A549 (cell line): Measurements from ENCODE around the gene SSMEM1. TPM values are rescaled to one million over a fixed set of nuclear protein-coding genes. Genes with fewer than 3 reads are reported as not detected.

ENCODE experiments used
- RAD21 ChIP-seq, 2 experiments: fragments of >200 bp in 1 of 2; sonication (Bioruptor Twin) in 1 of 2; formaldehyde crosslinking in 1 of 2; IDR thresholded peaks in 1 of 2; conservative IDR thresholded peaks in 1 of 2; 2 replicates in 1 of 2; 3 replicates in 1 of 2; pipeline ENCODE4 v1.6.1; 2012 to 2018; ENCODE audit warnings: inconsistent platforms in 1 of 2
- polyA plus RNA-seq, 4 experiments: library from polyadenylated mRNA; depleted of rRNA in 3 of 4; stranded (reverse); fragments of >200 nt; fragmentation: RNase III in 1 of 4; extraction: RNeasy Plus Mini Kit Qiagen cat#74134 plus additional on column Dnase treatment in 1 of 4; gene quantifications; 2 replicates in 3 of 4; 3 replicates in 1 of 4; pipeline ENCODE4 v1.2.3, GENCODE V29; 2011 to 2017

The SSMEM1 gene
- polyA plus RNA-seq, 2 of the 4 experiments (the other 2 are of a cell fraction) = not detected

GRCh38 chr7:130263130-130263529, 55.5 kb downstream of the SSMEM1 start (continued):
- TF ChIP-seq RAD21 (conservative IDR thresholded peaks at IDR 0.05 in 1 of 2, IDR thresholded peaks at IDR 0.05 in 1 of 2) = no peak
- TF ChIP-seq, all 56 proteins: peak for 0

Other genes starting within 250 kb of the SSMEM1 start
- gene ZC3HC1, start 156.5 kb upstream of the SSMEM1 start, polyA plus RNA-seq (2011; rRNA removed) = 35.6 and 38.6 TPM in 2 replicates
- gene ZC3HC1, start 156.5 kb upstream of the SSMEM1 start, polyA plus RNA-seq (2017; fragmentation: RNase III; extraction: RNeasy Plus Mini Kit Qiagen cat#74134 plus additional on column Dnase treatment) = 24.7 to 25.8 TPM (median 25.6 TPM) in 3 replicates
- 29.6 and 35.0 TPM in 2 replicates for gene KLHDC10, start 137.3 kb upstream of the SSMEM1 start, polyA plus RNA-seq (2011; rRNA removed)
- gene KLHDC10, start 137.3 kb upstream of the SSMEM1 start, polyA plus RNA-seq (2017; fragmentation: RNase III; extraction: RNeasy Plus Mini Kit Qiagen cat#74134 plus additional on column Dnase treatment) = 24.3 to 26.2 TPM (median 25.7 TPM) in 3 replicates
- gene TMEM209, start 2.5 kb upstream of the SSMEM1 start, polyA plus RNA-seq (2011; rRNA removed) = 33.9 and 36.6 TPM in 2 replicates
- 12.8 to 13.3 TPM (median 12.8 TPM) in 3 replicates for gene TMEM209, start 2.5 kb upstream of the SSMEM1 start, polyA plus RNA-seq (2017; fragmentation: RNase III; extraction: RNeasy Plus Mini Kit Qiagen cat#74134 plus additional on column Dnase treatment)
- gene CPA2, start 59.0 kb downstream of the SSMEM1 start, polyA plus RNA-seq (2011; rRNA removed) = not detected in 2 replicates
- not detected in 3 replicates for gene CPA2, start 59.0 kb downstream of the SSMEM1 start, polyA plus RNA-seq (2017; fragmentation: RNase III; extraction: RNeasy Plus Mini Kit Qiagen cat#74134 plus additional on column Dnase treatment)
- gene CPA4, start 85.3 kb downstream of the SSMEM1 start, polyA plus RNA-seq (2011; rRNA removed) = 0.87 and 1.0 TPM in 2 replicates
- gene CPA4, start 85.3 kb downstream of the SSMEM1 start, polyA plus RNA-seq (2017; fragmentation: RNase III; extraction: RNeasy Plus Mini Kit Qiagen cat#74134 plus additional on column Dnase treatment) = 7.5 to 15.0 TPM (median 7.7 TPM) in 3 replicates
- gene CPA5, start 137.0 kb downstream of the SSMEM1 start, polyA plus RNA-seq (2011; rRNA removed) = not detected in 2 replicates
- not detected in 3 replicates for gene CPA5, start 137.0 kb downstream of the SSMEM1 start, polyA plus RNA-seq (2017; fragmentation: RNase III; extraction: RNeasy Plus Mini Kit Qiagen cat#74134 plus additional on column Dnase treatment)
- not detected in 2 replicates for gene CPA1, start 172.6 kb downstream of the SSMEM1 start, polyA plus RNA-seq (2011; rRNA removed)
- not detected in 3 replicates for gene CPA1, start 172.6 kb downstream of the SSMEM1 start, polyA plus RNA-seq (2017; fragmentation: RNase III; extraction: RNeasy Plus Mini Kit Qiagen cat#74134 plus additional on column Dnase treatment)
- gene CEP41, start 233.2 kb downstream of the SSMEM1 start, polyA plus RNA-seq (2011; rRNA removed) = 21.4 and 23.1 TPM in 2 replicates
- gene CEP41, start 233.2 kb downstream of the SSMEM1 start, polyA plus RNA-seq (2017; fragmentation: RNase III; extraction: RNeasy Plus Mini Kit Qiagen cat#74134 plus additional on column Dnase treatment) = 12.8 to 13.1 TPM (median 13.0 TPM) in 3 replicates